K562 (cell line): ENCODE data around the gene TARS2. TPM values are rescaled to one million over a fixed set of nuclear protein-coding genes. Genes with fewer than 3 reads are reported as not detected.

Source experiments
- BACH1 ChIP-seq: fragments of 200-800 bp; sonication (Bioruptor generic); IDR thresholded peaks from 2 replicates; pipeline ENCODE4 v1.6.1; 2016; ENCODE audit warnings: missing genetic modification characterization, missing compliant biosample characterization
- CEBPB ChIP-seq: fragments of 450-650 bp; IDR thresholded peaks from 2 replicates; pipeline ENCODE4 v1.6.1; 2016; ENCODE audit warnings: missing genetic modification characterization, missing compliant biosample characterization
- DACH1 ChIP-seq: fragments of 450-650 bp; IDR thresholded peaks from 2 replicates; pipeline ENCODE4 v1.6.1; 2018; ENCODE audit not compliant: partially characterized antibody
- E2F8 ChIP-seq: fragments of 450-650 bp; IDR thresholded peaks from 2 replicates; pipeline ENCODE4 v1.7.1; 2018; ENCODE audit warnings: mild to moderate bottlenecking, low read depth; ENCODE audit not compliant: partially characterized antibody
- ELF2 ChIP-seq: fragments of 250-450 bp; sonication (Bioruptor Pico); IDR thresholded peaks from 2 replicates; pipeline ENCODE4 v1.5.0; 2021; ENCODE audit warnings: mild to moderate bottlenecking
- LEF1 ChIP-seq: fragments of 450-650 bp; IDR thresholded peaks from 2 replicates; pipeline ENCODE4 v1.6.1; 2016; ENCODE audit warnings: mild to moderate bottlenecking
- MLX ChIP-seq, 2 experiments: fragments of 450-650 bp in 1 of 2; sonication (generic) in 1 of 2; formaldehyde crosslinking; conservative IDR thresholded peaks; 2 replicates each; pipeline versions ENCODE4 v1.4.0 to v1.8.1; 2020 to 2022; ENCODE audit warnings: mild to moderate bottlenecking in 1 of 2, missing genetic modification reagents in 1 of 2
- NRF1 ChIP-seq, 2 experiments: fragments of 450-650 bp; IDR thresholded peaks in 1 of 2; conservative IDR thresholded peaks in 1 of 2; 2 replicates each; pipeline ENCODE4 v1.6.1; 2014; ENCODE audit warnings: mild to moderate bottlenecking in 2 of 2
- PBX2 ChIP-seq, 2 experiments: IDR thresholded peaks in 1 of 2; conservative IDR thresholded peaks in 1 of 2; 2 replicates each; pipeline ENCODE4 v1.6.1; 2016; ENCODE audit warnings: low read depth in 2 of 2, mild to moderate bottlenecking in 1 of 2, missing compliant biosample characterization in 1 of 2, missing genetic modification characterization in 1 of 2, moderate library complexity in 1 of 2
- PCBP2 ChIP-seq: fragments of 200-400 bp; formaldehyde crosslinking; IDR thresholded peaks from 2 replicates; pipeline ENCODE4 v1.6.1; 2018; ENCODE audit warnings: low read length, low read depth, mild to moderate bottlenecking, moderate library complexity; ENCODE audit not compliant: poor library complexity, severe bottlenecking
- SMAD2 ChIP-seq: fragments of 150-350 bp; IDR thresholded peaks from 2 replicates; pipeline ENCODE4 v1.6.1; 2014; ENCODE audit warnings: low read depth, mild to moderate bottlenecking, low read length
- SOX6 ChIP-seq: fragments of 450-650 bp; IDR thresholded peaks from 2 replicates; pipeline ENCODE4 v1.6.1; 2014; ENCODE audit warnings: mild to moderate bottlenecking
- TAL1 ChIP-seq: fragments of 450-650 bp; IDR thresholded peaks from 2 replicates; pipeline ENCODE4 v1.6.1; 2016; ENCODE audit warnings: mild to moderate bottlenecking
- TFAM ChIP-seq: fragments of 250-450 bp; sonication (Bioruptor Pico); conservative IDR thresholded peaks from 2 replicates; pipeline ENCODE4 v1.5.0; 2021; ENCODE audit warnings: mild to moderate bottlenecking, moderate library complexity
- ZNF280A ChIP-seq: fragments of 450-650 bp; IDR thresholded peaks from 2 replicates; pipeline ENCODE4 v1.6.1; 2018; ENCODE audit warnings: mild to moderate bottlenecking, low read depth; ENCODE audit not compliant: partially characterized antibody
- ZNF699 ChIP-seq: fragments of 250-450 bp; sonication (Bioruptor Pico); IDR thresholded peaks from 2 replicates; pipeline ENCODE4 v1.8.0; 2021; ENCODE audit warnings: mild to moderate bottlenecking, moderate library complexity; ENCODE audit not compliant: insufficient replicate concordance
- polyA plus RNA-seq, 8 experiments: library from polyadenylated mRNA; depleted of rRNA in 4 of 8; stranded (reverse) in 5 of 8; unstranded in 3 of 8; fragments of >200 nt; fragmentation: Nextera tagmentation in 2 of 8; fragmentation: Illumina TruSeq in 1 of 8; extraction: Ambion mirVana in 2 of 8; extraction: Trizol in 1 of 8; gene quantifications; 2 replicates each; pipeline versions ENCODE4 v1.2.1 to v1.2.3, GENCODE V29; 2011 to 2014; ENCODE audit warnings: inconsistent platforms in 1 of 8, missing spikeins in 1 of 8
- total RNA-seq, 7 experiments: library from RNA; depleted of rRNA in 6 of 7; stranded (reverse); fragments of >200 nt in 6 of 7; fragmentation: Illumina TruSeq in 2 of 7; extraction: Trizol in 2 of 7; gene quantifications; 2 replicates each; pipeline versions ENCODE4 v1.2.1 to v1.2.3, GENCODE V29; 2011 to 2021; ENCODE audit warnings: low replicate concordance in 1 of 7
- TF ChIP-seq, protein P1 (sequence below): fragments of 250-450 bp; sonication (Bioruptor Pico); IDR thresholded peaks from 2 replicates; pipeline ENCODE4 v1.4.0; 2020; ENCODE audit warnings: mild to moderate bottlenecking, moderate library complexity

TARS2 gene
- total and polyA plus RNA-seq, 9 of the 15 experiments (the other 6 are each of a cell fraction or from before 2014, with no cell fraction given) = 17.0 to 64.2 (median 39.4) TPM

- TF ChIP-seq PBX2 (CRISPR knock-in tag; IDR thresholded peaks at IDR 0.05; ENCODE audit: low read depth) (peak; percentile 97), PBX2 (tag; conservative IDR thresholded peaks at IDR 0.05; ENCODE audit: low read depth) (peak; percentile 100), ZNF699 (CRISPR knock-in tag) (no peak), SMAD2 (no peak), DACH1 (no peak), PCBP2 (no peak), LEF1 (peak; percentile 71), CEBPB (no peak), TFAM (no peak), BACH1 (tag) (no peak), ELF2 (CRISPR knock-in tag) (peak; percentile 89), NRF1 (conservative IDR thresholded peaks at IDR 0.05 in 1 of 2, IDR thresholded peaks at IDR 0.05 in 1 of 2) (peak; percentile 33 to 37; a peak in 3 of 4 replicates), SOX6 (peak; percentile 76), E2F8 (peak; percentile 89), ZNF280A (no peak), TAL1 (peak; percentile 22; the same call in 1 of the 2 replicates), MLX (CRISPR knock-in tag; conservative IDR thresholded peaks at IDR 0.05) (0 out of 4 replicates have a peak, but pooled peaks of 1 of the 2 experiments have one; percentile 15)
- TF ChIP-seq, protein P1, sequence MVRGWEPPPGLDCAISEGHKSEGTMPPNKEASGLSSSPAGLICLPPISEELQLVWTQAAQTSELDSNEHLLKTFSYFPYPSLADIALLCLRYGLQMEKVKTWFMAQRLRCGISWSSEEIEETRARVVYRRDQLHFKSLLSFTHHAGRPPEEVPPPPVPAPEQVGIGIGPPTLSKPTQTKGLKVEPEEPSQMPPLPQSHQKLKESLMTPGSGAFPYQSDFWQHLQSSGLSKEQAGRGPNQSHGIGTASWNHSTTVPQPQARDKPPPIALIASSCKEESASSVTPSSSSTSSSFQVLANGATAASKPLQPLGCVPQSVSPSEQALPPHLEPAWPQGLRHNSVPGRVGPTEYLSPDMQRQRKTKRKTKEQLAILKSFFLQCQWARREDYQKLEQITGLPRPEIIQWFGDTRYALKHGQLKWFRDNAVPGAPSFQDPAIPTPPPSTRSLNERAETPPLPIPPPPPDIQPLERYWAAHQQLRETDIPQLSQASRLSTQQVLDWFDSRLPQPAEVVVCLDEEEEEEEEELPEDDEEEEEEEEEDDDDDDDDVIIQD = no peak
Measured at GRCh38 chr1:150486966-150487762, at the start of gene TARS2 (continued).
